Cerebellar cortex (tissue), 1 donor: ENCODE data around the gene NACAD.

Source experiments
- DNase-seq: peaks from one replicate; pipeline ENCODE4 v3.0.0-alpha.2; 2015; ENCODE audit warnings: low spot score

NACAD gene

GRCh38 chr7:45088146-45088701, 545 bp downstream of the NACAD start:
- no peak for DNase-seq

- DNase-seq: no peak
Measured at GRCh38 chr7:45087301-45088145, 1.2 kb downstream of the NACAD start.

GRCh38 chr7:45086331-45087065, 2.3 kb downstream of the NACAD start:
- peak; percentile 39 for DNase-seq

- DNase-seq: no peak
Measured at GRCh38 chr7:45085619-45086200, 3.1 kb downstream of the NACAD start.

- DNase-seq: no peak
Measured at GRCh38 chr7:45084901-45085618, 3.7 kb downstream of the NACAD start.

GRCh38 chr7:45084336-45084735, 4.4 kb downstream of the NACAD start:
- DNase-seq: no peak

- no peak for DNase-seq
Measured at GRCh38 chr7:45082831-45083331, 5.9 kb downstream of the NACAD start.

GRCh38 chr7:45082031-45082830, 6.5 kb downstream of the NACAD start:
- no peak for DNase-seq

GRCh38 chr7:45081670-45081974, 7.1 kb downstream of the NACAD start:
- DNase-seq: no peak

GRCh38 chr7:45080958-45081669, 7.7 kb downstream of the NACAD start:
- no peak for DNase-seq

GRCh38 chr7:45080265-45080957, 8.4 kb downstream of the NACAD start:
- peak; percentile 51 for DNase-seq

- no peak for DNase-seq
Measured at GRCh38 chr7:45078125-45078681, 10.6 kb downstream of the NACAD start.

GRCh38 chr7:45077579-45077978, 11.2 kb downstream of the NACAD start:
- no peak for DNase-seq

GRCh38 chr7:45076946-45077345, 11.8 kb downstream of the NACAD start:
- no peak for DNase-seq

GRCh38 chr7:45075871-45076796, 12.6 kb downstream of the NACAD start:
- DNase-seq: no peak

GRCh38 chr7:45075355-45075644, 13.5 kb downstream of the NACAD start:
- DNase-seq: no peak

- DNase-seq: no peak
Measured at GRCh38 chr7:45074528-45075354, 14.0 kb downstream of the NACAD start.
